SIG-M5 (cell line): ENCODE measurements around the gene AGFG2.

ENCODE experiments used
- DNase-seq: peaks from one replicate; lab custom pipeline; 2025; lab: John Stamatoyannopoulos, UW

Gene AGFG2

DNA sequence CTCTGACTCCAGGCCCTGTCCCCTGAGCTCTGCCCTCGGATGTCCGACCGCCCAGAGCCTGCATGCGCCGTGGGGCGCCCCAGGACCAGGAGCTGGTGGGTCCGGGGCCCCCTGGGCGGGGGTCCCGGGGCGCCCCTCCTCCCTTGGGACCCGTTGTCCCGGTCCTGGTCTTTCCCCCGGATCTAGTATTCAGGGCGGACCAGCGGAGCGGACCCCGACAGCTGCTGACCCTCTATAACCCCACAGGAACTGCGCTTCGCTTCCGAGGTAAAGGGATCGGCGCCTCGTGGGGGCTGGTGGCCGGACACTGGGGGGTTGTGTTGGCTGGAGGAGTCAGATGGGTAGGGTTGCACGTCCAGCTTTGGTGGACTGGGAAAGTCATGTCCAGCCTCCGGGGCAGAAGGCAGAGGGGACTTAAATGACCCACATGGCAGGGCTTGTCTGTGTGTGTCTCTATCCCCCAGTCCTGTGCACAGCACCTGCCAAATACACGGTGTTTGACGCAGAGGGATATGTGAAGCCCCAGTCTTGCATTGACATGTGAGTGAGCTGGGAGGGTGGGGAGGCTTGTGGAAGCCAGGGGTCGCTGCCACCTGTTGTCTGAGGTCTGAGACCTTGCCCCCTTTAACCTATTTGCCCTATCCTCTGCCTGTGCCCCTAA is 73.9 kb downstream of the AGFG2 start:
- DNase-seq: no peak

DNA sequence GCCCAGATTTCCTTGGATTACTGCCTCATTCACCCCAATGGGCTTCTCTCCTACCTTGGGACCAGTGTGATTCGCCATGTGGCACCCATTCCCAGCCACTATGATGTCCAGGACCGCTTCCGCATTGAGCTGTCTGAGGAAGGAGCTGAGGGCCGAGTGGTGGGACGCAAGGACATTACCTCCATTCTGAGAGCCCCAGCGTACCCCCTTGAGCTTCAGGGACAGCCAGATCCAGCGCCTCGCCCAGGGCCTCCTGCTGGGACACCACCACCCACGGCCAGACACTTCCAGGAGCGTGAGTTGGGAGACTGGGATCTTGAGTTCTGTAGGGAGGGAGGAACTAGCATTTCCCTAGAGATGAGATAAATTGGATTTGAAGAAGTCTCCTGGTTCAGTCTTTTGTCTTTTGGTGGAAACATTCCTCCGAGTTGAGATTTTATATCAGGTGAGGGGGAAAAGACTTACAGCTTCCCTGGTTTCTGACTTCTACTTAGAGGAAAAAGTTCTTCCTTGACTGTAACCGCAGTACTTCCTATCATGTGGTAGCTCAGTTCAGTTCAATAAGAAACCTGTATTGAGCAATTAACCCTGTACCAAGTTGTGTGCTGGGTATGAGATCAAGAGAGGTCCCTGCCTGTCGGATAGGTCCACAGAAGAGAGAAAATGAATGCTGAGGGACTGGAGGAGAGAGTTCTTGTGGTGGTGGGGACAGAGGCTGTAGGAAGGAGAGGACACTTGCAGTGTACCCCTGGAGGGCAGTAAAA is 74.6 kb downstream of the AGFG2 start:
- DNase-seq: peak; percentile 12

DNA sequence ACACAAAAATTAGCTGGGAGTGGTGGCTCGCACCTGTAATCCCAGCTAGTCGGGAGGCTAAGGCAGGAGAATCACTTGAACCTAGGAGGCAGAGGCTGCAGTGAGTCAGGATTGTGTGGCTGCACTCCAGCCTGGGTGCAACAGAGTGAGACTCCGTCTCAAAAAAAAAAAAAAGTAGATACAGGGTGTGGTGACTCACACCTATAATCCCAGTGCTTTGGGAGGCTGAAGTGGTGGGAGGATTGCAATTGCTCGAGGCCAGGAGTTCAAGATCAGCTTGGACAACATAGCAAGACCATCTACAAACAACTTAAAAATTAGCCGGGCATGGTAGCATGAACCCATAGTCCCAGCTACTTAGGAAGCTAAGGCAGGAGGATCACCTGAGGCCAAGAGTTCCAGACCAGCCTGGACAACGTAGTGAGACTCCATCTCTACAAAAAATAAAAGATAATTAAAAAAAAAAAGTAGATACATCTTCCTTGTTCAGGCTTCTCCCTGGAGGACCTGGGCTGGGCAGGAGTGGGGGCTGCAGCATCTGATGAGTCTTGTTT is 75.4 kb downstream of the AGFG2 start:
- DNase-seq: no peak
